Upper lobe of right lung (tissue), 1 donor: ENCODE measurements around the gene PDE1C. TPM values are rescaled to one million over a fixed set of nuclear protein-coding genes. Genes with fewer than 3 reads are reported as not detected.

Experiments
- ATAC-seq: fragments of 200-7000 bp; cut with Tn5 transposase; one replicate; pipeline ENCODE4 v1.9.1; 2020; ENCODE audit warnings: mild to moderate bottlenecking, moderate library complexity
- DNase-seq: peaks from one replicate; pipeline ENCODE4 v3.0.0-alpha.2; 2020
- H3K27ac ChIP-seq: fragments of 200-600 bp; one replicate; pipeline ENCODE4 v1.8.0; 2022
- H3K27me3 ChIP-seq: fragments of 200-600 bp; one replicate; pipeline ENCODE4 v1.8.0; 2022; ENCODE audit warnings: mild to moderate bottlenecking
- H3K36me3 ChIP-seq: fragments of 200-600 bp; one replicate; pipeline ENCODE4 v1.8.0; 2022
- H3K4me1 ChIP-seq: fragments of 200-600 bp; one replicate; pipeline ENCODE4 v1.8.0; 2022
- H3K4me3 ChIP-seq: fragments of 200-600 bp; one replicate; pipeline ENCODE4 v1.8.0; 2022; ENCODE audit warnings: mild to moderate bottlenecking
- H3K9me3 ChIP-seq: fragments of 200-600 bp; one replicate; pipeline ENCODE4 v1.8.0; 2022
- CTCF ChIP-seq: fragments of 200-600 bp; IDR thresholded peaks from one replicate; pipeline ENCODE4 v1.8.0; 2022; ENCODE audit warnings: antibody characterized with exemption
- intact Hi-C: fragments of 100-400 bp; cut with DNase I; formaldehyde crosslinking; loops from one replicate; pipeline ENCODE4 v1.11.0; 2022
- total RNA-seq: library from RNA; stranded (reverse); fragmentation: NEBNext Ultra II Directional; extraction: Animal tissue kit (Norgen Biotek cat#: 25700); gene quantifications from one replicate; pipeline ENCODE4 v1.2.1, GENCODE V29; 2021
- donor health status: DM: no; HTN: yes; CAD: no; lungs with severe emphysema.

Gene PDE1C
- total RNA-seq, 1 donor from 2014 or later, result 13.0 TPM

GRCh38 chr7:31910191-31910590, 160.0 kb downstream of the PDE1C start:
- Histone ChIP-seq H3K27me3 (no peaks in the 10 kb centered on the region), H3K4me3 (no peak overlapping the region), H3K4me1 (no peaks in the 10 kb centered on the region), H3K27ac (no peak overlapping the region), H3K9me3 (no peaks in the 10 kb centered on the region), H3K36me3 (no peaks in the 10 kb centered on the region)
- TF ChIP-seq CTCF, result no peak
- no peak for DNase-seq
- ATAC-seq, result peak; percentile 12
- intact Hi-C loops, result no loop called here

- DNase-seq, result no peak
- H3K27ac ChIP-seq, result no peak overlapping the region
- intact Hi-C loops, result no loop called here
- no peak for ATAC-seq
- no peak for TF ChIP-seq CTCF
- H3K9me3 ChIP-seq, result no peaks in the 10 kb centered on the region
- H3K27me3 ChIP-seq, result no peaks in the 10 kb centered on the region
- H3K4me1 ChIP-seq, result no peaks in the 10 kb centered on the region
- H3K36me3 ChIP-seq, result no peaks in the 10 kb centered on the region
- no peak overlapping the region for H3K4me3 ChIP-seq
Measured at GRCh38 chr7:31906479-31907171, 163.6 kb downstream of the PDE1C start.

- Histone ChIP-seq H3K27ac (no peak overlapping the region), H3K9me3 (no peaks in the 10 kb centered on the region), H3K4me3 (no peak overlapping the region), H3K36me3 (no peaks in the 10 kb centered on the region), H3K27me3 (no peaks in the 10 kb centered on the region), H3K4me1 (no peaks in the 10 kb centered on the region)
- ATAC-seq (no peak), DNase-seq (no peak)
- TF ChIP-seq CTCF, result no peak
- intact Hi-C loops, result no loop called here
Measured at GRCh38 chr7:31903962-31904361, 166.2 kb downstream of the PDE1C start.

GRCh38 chr7:31899356-31899927, 170.8 kb downstream of the PDE1C start:
- no peak for DNase-seq
- Histone ChIP-seq H3K4me3 (no peak overlapping the region), H3K27me3 (no peaks in the 10 kb centered on the region), H3K4me1 (no peaks in the 10 kb centered on the region), H3K9me3 (no peaks in the 10 kb centered on the region), H3K36me3 (no peaks in the 10 kb centered on the region), H3K27ac (no peak overlapping the region)
- ATAC-seq, result no peak
- intact Hi-C loops, result no loop called here
- TF ChIP-seq CTCF, result no peak

- DNase-seq, result no peak
- H3K27me3 ChIP-seq, result no peaks in the 10 kb centered on the region
Measured at GRCh38 chr7:31896925-31897324, 173.3 kb downstream of the PDE1C start.

More at GRCh38 chr7:31896925-31897324, 173.3 kb downstream of the PDE1C start:
- H3K9me3 ChIP-seq, result no peaks in the 10 kb centered on the region
- intact Hi-C loops, result no loop called here
- no peak overlapping the region for H3K4me3 ChIP-seq
- H3K4me1 ChIP-seq, result no peaks in the 10 kb centered on the region
- TF ChIP-seq CTCF, result no peak
- no peak for ATAC-seq
- no peaks in the 10 kb centered on the region for H3K36me3 ChIP-seq
- H3K27ac ChIP-seq, result no peak overlapping the region
